Activated CD4-positive, alpha-beta T cell treated with anti-CD3 and anti-CD28 coated beads, Interleukin-2, amount 50 U/mL, for 48 hours (primary cell): ENCODE data around the gene TLE7.

Experiments used
- DNase-seq, 2 experiments: peaks; one replicate each; pipeline ENCODE4 v3.0.0-alpha.2; 2020

The TLE7 gene

DNA sequence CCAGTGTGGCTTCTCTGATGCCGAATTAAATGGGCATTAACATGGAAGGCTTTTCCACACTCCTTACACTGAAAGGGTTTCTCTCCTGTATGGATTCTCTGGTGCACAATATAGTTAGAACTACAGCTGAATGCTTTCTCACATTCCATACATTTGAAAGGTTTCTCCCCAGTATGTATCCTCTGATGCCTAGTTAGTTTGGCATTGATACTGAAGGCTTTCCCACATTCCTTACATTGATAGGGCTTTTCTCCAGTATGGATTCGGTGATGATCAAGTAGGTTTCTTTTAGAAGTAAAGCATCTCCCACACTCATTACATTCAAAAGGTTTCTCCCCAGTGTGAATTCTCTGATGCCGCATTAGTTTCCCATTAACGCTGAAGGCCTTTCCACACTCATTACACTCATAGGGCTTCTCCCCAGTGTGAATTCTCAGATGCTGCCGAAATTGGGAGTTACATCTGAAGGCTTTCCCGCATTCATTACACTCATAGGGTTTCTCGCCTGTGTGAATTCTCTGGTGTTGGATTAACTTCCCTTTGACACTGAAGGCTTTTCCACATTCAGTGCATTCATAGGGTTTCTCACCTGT lies 6.5 kb upstream of the TLE7 start:
- no peak for DNase-seq

DNA sequence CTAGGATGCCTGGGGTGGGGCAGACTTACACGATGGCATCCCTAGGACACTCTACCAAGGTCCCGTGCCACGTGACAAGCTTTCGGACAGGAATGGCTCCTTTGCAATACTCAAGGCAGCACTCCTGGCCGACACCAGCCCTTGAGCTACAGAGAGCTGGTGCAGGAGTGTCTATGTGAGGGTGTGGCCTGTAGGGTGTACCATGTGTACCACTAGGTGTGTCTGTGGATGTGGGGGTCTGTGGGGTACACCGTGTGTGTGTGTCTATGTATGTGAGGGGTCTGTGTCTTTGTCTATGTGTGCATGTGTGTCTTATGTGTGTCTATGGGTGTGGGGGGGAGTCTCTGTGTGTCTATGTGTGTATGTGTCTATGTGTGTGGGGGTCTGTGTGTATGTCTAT lies 1.9 kb upstream of the TLE7 start:
- no peak for DNase-seq

- DNase-seq: peak; percentile 29 to 43
These were observed 355 bp downstream of the TLE7 start for GRCh38 chr16:71441348-71442050.

DNA sequence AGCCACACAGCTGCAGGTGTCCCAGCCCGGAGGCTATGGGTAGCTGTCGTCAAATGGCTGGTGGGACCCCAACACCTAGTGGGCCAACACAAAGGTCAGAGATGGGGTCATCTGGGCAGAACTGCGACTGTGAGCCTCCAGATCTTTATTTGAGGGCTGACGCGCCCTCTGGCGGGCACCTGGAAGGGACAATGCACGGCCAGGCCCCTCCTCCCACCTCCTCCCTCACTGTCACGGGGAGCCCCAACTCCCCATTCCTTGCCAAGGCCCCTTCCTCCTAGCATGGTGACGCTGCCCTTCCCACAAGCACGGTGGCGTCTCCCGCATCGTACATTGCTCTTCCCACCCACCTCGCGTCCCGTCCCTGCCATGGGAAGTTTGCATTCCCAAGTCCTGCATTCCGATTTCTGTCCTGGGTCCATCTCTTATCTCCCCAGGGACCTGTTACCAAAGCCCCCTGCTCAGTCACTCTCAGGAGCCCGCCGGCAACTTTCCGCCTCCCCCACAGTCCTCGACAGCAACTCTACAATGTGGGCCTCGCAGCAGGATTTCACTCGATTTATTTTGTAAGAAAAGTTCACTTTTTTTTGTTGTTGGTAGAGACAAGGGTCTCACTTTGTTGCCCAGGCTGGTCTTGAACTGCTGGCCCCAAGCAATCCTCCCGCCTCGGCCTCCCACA lies 1.0 kb downstream of the TLE7 start:
- DNase-seq: peak in 1 of 2 experiments; percentile 22

GRCh38 chr16:71439523-71439922 lies 2.3 kb downstream of the TLE7 start:
- DNase-seq: no peak

- no peak for DNase-seq
These were observed 5.4 kb downstream of the TLE7 start for GRCh38 chr16:71436473-71436872.

DNA sequence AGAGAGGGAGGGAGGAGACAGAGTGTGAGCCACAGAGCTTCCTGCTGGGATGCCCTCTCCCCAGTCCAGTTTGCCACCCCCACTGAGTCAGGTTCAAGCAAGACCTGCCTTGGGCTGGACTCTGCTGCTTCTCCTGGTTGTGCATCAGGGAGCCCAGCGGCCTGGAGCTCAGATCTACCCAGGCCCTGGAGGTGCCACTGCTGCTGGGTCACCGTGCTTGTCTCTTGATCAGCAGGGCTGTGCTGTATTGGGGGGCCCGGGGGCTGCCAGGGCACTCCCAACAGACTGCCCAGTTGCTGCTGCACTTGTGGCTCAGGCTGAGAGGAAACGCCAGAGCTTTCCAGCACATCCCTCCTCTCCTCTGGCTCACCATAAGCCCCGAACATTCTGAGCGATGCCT lies 8.9 kb downstream of the TLE7 start:
- no peak for DNase-seq

- no peak for DNase-seq
These were observed 9.9 kb downstream of the TLE7 start for GRCh38 chr16:71431991-71432390.

- no peak for DNase-seq
These were observed 10.7 kb downstream of the TLE7 start for GRCh38 chr16:71431176-71431575.

DNA sequence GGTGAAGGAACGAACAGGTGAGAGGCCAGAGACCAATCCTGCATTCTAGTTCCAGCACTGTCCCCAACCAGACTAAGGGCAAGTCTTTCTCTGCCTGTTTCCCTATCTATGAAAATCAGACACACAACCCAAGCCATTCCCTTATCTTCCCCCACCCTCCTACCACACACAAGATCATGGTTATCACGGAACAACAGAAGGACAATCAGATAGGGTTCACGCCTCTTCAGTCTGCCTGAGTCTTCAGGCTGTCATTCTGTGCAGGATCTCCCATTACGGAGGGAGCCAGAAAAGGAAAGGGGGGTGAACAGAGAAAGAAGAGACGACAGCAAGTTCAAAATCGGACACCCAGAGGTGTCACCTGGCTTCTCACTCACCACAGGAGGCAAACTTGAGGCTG lies 11.1 kb downstream of the TLE7 start:
- no peak for DNase-seq

GRCh38 chr16:71429581-71429980 lies 12.3 kb downstream of the TLE7 start:
- no peak for DNase-seq

DNA sequence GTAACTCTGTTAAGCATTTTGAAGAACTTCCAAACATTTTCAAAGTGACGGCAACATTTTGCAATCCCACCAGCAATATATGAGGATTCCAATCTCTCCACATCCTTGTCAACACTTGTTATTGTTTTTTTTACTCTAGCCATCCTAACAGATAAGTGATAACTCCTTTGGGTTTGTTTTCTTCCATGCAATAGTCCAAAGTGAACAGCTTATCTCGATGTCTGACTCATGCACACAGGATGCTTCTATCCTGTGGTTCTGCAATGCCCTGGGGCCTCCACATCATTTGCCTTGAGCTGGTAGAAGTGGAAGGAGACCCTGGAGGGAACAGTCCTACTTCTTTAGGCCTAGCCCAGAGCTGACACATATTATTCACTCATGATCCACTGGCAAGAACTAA lies 13.0 kb downstream of the TLE7 start:
- DNase-seq: no peak

DNA sequence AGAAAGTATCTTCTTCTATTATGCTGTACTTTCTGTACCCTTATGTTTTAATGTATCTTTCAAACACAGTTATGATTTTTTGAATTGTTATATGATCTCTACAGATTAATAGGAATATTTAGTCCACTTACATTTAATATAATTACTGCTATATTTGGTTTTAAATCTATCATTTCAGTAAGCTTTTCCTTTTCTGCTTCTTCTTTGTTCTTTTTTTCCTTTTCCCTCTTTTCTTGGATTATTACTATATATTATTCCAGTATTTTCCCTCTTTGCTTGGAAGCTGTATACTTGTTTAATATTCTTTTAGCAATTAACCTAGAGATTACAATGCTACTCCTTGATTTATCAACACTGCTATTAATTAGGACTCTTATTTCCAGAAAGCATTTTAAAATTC lies 13.5 kb downstream of the TLE7 start:
- DNase-seq: no peak

- no peak for DNase-seq
These were observed 14.8 kb downstream of the TLE7 start for GRCh38 chr16:71426880-71427615.

- peak; percentile 29 to 40 for DNase-seq
These were observed 15.6 kb downstream of the TLE7 start for GRCh38 chr16:71426069-71426879.

DNA sequence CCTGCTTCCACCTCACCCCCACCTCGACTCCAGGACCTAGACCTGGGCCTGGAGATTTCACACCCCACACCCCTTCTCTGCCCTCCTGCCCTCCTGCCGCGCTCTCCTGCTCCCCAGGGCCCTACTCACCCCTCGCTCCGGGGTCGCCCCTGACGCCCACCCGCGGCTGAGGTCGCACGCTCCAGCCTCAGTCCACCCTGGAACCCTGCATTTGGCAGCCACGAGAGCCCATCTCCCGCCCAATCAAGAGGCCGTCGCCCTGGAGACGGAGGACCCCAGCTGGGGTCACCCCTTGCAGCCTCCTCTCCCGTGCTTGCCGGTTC lies 16.1 kb downstream of the TLE7 start:
- no peak for DNase-seq

DNA sequence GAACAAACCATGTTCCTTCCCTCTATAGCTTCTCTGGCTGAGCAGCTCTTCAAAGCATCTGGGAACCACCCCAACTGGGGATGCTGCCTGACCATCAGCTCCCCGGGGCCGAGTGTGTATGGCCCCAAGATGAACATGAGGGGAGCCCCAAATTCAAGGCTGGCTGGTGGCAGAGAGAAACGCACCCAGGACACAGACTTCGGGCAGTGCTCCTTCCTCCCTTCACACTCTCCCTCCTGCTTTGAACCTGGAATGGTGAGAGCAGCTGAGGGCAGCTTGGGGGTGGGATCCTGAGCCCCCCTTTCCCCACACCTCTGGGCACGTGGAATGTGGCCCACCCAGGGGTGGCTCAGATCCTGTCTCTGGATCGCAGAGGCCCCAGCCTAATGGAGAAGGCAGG lies 17.2 kb downstream of the TLE7 start:
- DNase-seq: no peak

GRCh38 chr16:71423865-71424264 lies 18.0 kb downstream of the TLE7 start:
- no peak for DNase-seq

GRCh38 chr16:71423016-71423415 lies 18.8 kb downstream of the TLE7 start:
- DNase-seq: no peak

DNA sequence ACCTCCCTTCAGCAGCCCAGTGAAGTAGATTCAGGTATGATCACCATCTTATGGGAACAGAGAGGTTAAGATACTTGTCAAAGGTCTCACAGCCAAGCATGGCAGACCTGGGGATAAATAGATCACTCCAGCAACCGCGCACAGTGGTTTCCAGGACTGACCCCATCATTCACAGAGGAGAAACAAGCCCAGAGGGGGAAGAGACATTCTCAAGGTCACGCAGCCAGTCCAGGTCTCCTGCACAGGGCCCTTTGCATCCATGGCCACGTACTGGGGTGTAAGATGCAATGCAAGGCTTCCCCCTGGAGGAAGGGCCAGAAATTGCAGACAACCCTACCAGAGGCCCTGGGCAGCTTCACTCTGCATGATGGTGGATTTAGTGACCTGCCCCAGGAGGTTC lies 19.9 kb downstream of the TLE7 start:
- DNase-seq: peak; percentile 26 to 47

DNA sequence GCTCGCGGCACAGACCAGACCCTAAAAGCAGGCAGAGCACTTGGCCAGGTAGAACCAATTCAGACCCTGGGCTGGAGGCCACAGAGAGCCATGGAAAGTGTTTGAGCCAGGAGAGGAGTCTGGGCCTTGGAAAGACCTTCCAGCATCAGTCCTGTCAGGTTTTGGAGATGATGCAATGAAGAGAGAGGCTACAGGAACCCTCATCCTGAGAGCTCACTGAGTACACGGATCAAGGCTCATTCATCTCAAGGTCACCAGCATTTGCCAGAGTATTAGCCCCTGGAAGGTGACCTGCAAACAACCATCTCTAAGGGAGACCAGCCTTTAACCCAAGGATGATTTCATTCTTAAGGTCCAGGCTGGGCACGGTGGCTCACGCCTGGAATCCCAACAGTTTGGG lies 27.8 kb downstream of the TLE7 start:
- no peak for DNase-seq

GRCh38 chr16:71413341-71413740 lies 28.5 kb downstream of the TLE7 start:
- DNase-seq: no peak
